Stimulated activated CD4-positive, alpha-beta T cell treated with anti-CD3 and anti-CD28 coated beads, Interleukin-15, amount 100 ng/mL, for 1 hour (primary cell): ENCODE data around the gene ARHGAP45.

Source experiments
- DNase-seq, 2 donors: peaks; one replicate each; pipeline ENCODE4 v3.0.0-alpha.2; 2020; ENCODE audit warnings: low read depth in 1 of 2, low spot score in 1 of 2

Gene ARHGAP45

GRCh38 chr19:1038978-1039645, 27.9 kb upstream of the ARHGAP45 start:
- DNase-seq: no peak

GRCh38 chr19:1039646-1040475, 27.1 kb upstream of the ARHGAP45 start, which contains the start of gene ABCA7:
Gene ABCA7, plus strand, starts transcription at chr19:1040107. Its CDS starts 1,255 bp downstream, at chr19:1041362.
- DNase-seq: peak; percentile 98 to 100

- DNase-seq: peak; percentile 77 to 80
Observed at GRCh38 chr19:1040476-1041271, 26.3 kb upstream of the ARHGAP45 start.

GRCh38 chr19:1041272-1041834, 25.6 kb upstream of the ARHGAP45 start:
- DNase-seq: no peak

- DNase-seq: no peak
Observed at GRCh38 chr19:1041835-1042685, 24.9 kb upstream of the ARHGAP45 start.

GRCh38 chr19:1042689-1043511, 24.1 kb upstream of the ARHGAP45 start:
- no peak for DNase-seq

- no peak for DNase-seq
Observed at GRCh38 chr19:1045247-1045603, 21.7 kb upstream of the ARHGAP45 start.

- no peak for DNase-seq
Observed at GRCh38 chr19:1046117-1046626, 20.8 kb upstream of the ARHGAP45 start.

GRCh38 chr19:1046836-1047695, 19.9 kb upstream of the ARHGAP45 start:
- DNase-seq: no peak

GRCh38 chr19:1047696-1048147, 19.2 kb upstream of the ARHGAP45 start:
- no peak for DNase-seq

GRCh38 chr19:1049106-1049505, 17.9 kb upstream of the ARHGAP45 start:
- DNase-seq: no peak

GRCh38 chr19:1049800-1050199, 17.2 kb upstream of the ARHGAP45 start:
- DNase-seq: no peak

GRCh38 chr19:1050989-1051788, 15.8 kb upstream of the ARHGAP45 start:
- no peak for DNase-seq

- DNase-seq: no peak
Observed at GRCh38 chr19:1051791-1052190, 15.2 kb upstream of the ARHGAP45 start.

- DNase-seq: no peak
Observed at GRCh38 chr19:1052349-1052975, 14.5 kb upstream of the ARHGAP45 start.

- no peak for DNase-seq
Observed at GRCh38 chr19:1053176-1054101, 13.5 kb upstream of the ARHGAP45 start.
